ENCODE measurements around the gene TFF2.

TFF2 gene

GRCh38 chr21:42350927-42351426 is at the start of gene TFF2:
Gene TFF2, minus strand, starts transcription at chr21:42350994. Its CDS starts 37 bp downstream, at chr21:42350957.
- no peak for DNase-seq (ENCODE audit: low read depth)

GRCh38 chr21:42400525-42400924 is 49.7 kb upstream of the TFF2 start:
- DNase-seq (ENCODE audit: low read depth) = no peak

GRCh38 chr21:42398436-42399028 is 47.7 kb upstream of the TFF2 start:
- no peak for DNase-seq (ENCODE audit: low read depth)

- DNase-seq (ENCODE audit: low read depth) = no peak
Observed at GRCh38 chr21:42397746-42398394, 47.1 kb upstream of the TFF2 start.

- DNase-seq (ENCODE audit: low read depth) = no peak
Observed at GRCh38 chr21:42396799-42397745, 46.3 kb upstream of the TFF2 start.

GRCh38 chr21:42395905-42396651 is 45.3 kb upstream of the TFF2 start, which contains the start of gene TMPRSS3:
Gene TMPRSS3, minus strand, starts transcription at chr21:42396052. Its CDS starts 635 bp downstream, at chr21:42395417.
- DNase-seq (ENCODE audit: low read depth) = no peak

GRCh38 chr21:42395302-42395701 is 44.5 kb upstream of the TFF2 start:
- no peak for DNase-seq (ENCODE audit: low read depth)

GRCh38 chr21:42393443-42393950 is 42.7 kb upstream of the TFF2 start:
- DNase-seq (ENCODE audit: low read depth) = no peak

GRCh38 chr21:42392731-42393442 is 42.1 kb upstream of the TFF2 start:
- DNase-seq (ENCODE audit: low read depth) = no peak

- DNase-seq (ENCODE audit: low read depth) = no peak
Observed at GRCh38 chr21:42391297-42391696, 40.5 kb upstream of the TFF2 start.

- no peak for DNase-seq (ENCODE audit: low read depth)
Observed at GRCh38 chr21:42390696-42391095, 39.9 kb upstream of the TFF2 start.

- DNase-seq (ENCODE audit: low read depth) = no peak
Observed at GRCh38 chr21:42390193-42390592, 39.4 kb upstream of the TFF2 start.

GRCh38 chr21:42389449-42389835 is 38.6 kb upstream of the TFF2 start:
- no peak for DNase-seq (ENCODE audit: low read depth)

GRCh38 chr21:42388740-42389448 is 38.1 kb upstream of the TFF2 start:
- no peak for DNase-seq (ENCODE audit: low read depth)

GRCh38 chr21:42387843-42388340 is 37.1 kb upstream of the TFF2 start:
- no peak for DNase-seq (ENCODE audit: low read depth)

GRCh38 chr21:42387164-42387563 is 36.4 kb upstream of the TFF2 start:
- DNase-seq (ENCODE audit: low read depth) = no peak

- no peak for DNase-seq (ENCODE audit: low read depth)
Observed at GRCh38 chr21:42386034-42386591, 35.3 kb upstream of the TFF2 start.

GRCh38 chr21:42385619-42386018 is 34.8 kb upstream of the TFF2 start:
- no peak for DNase-seq (ENCODE audit: low read depth)

- DNase-seq (ENCODE audit: low read depth) = no peak
Observed at GRCh38 chr21:42384989-42385388, 34.2 kb upstream of the TFF2 start.

Data from HS-27A (cell line).